CD8-positive, alpha-beta memory T cell (primary cell): ENCODE measurements around the gene SPOCK1. TPM values are rescaled to one million over a fixed set of nuclear protein-coding genes. Genes with fewer than 3 reads are reported as not detected.

Experiments
- CTCF ChIA-PET: fragments of 350-600 bp; sonication (Branson Sonifier 250); formaldehyde crosslinking; loops from one replicate; lab custom pipeline; 2021; ENCODE audit warnings: antibody characterized with exemption; lab: Charles Lee
- POLR2A ChIA-PET: fragments of 350-600 bp; sonication (Branson Sonifier 250); formaldehyde crosslinking; loops from one replicate; lab custom pipeline; 2021; ENCODE audit warnings: antibody characterized with exemption; lab: Charles Lee
- DNase-seq, 5 donors: peaks; one replicate each; pipeline versions ENCODE4 v3.0.0 to v3.0.0-alpha.2; 2020 to 2022; ENCODE audit warnings: mixed read lengths in 1 of 5
- H3K27ac ChIP-seq: one replicate; pipeline ENCODE4 v1.7.0; 2013; ENCODE audit warnings: low read depth, mild to moderate bottlenecking, low read length, moderate library complexity
- H3K27me3 ChIP-seq: 2 replicates; pipeline ENCODE4 v1.7.0; 2013; ENCODE audit warnings: low read length, mild to moderate bottlenecking; ENCODE audit not compliant: insufficient read depth, poor library complexity, severe bottlenecking
- H3K36me3 ChIP-seq: 2 replicates; pipeline ENCODE4 v1.7.0; 2013; ENCODE audit warnings: mild to moderate bottlenecking, low read length, moderate library complexity; ENCODE audit not compliant: insufficient read depth
- H3K4me1 ChIP-seq: 2 replicates; pipeline ENCODE4 v1.7.0; 2013; ENCODE audit warnings: mild to moderate bottlenecking, low read length, moderate library complexity; ENCODE audit not compliant: insufficient read depth
- H3K4me3 ChIP-seq: 2 replicates; pipeline ENCODE4 v1.7.0; 2013; ENCODE audit warnings: mild to moderate bottlenecking, low read length
- H3K9me3 ChIP-seq: 2 replicates; pipeline ENCODE4 v1.7.0; 2013; ENCODE audit warnings: mild to moderate bottlenecking, low read length
- H3K27ac Mint-ChIP-seq, 8 donors: one replicate each; pipeline ENCODE4 v1.8.0; 2020 to 2021; ENCODE audit warnings: mixed read lengths in 8 of 8, mild to moderate bottlenecking in 6 of 8, inconsistent platforms in 3 of 8, moderate library complexity in 3 of 8
- H3K27me3 Mint-ChIP-seq, 2 donors: one replicate each; pipeline ENCODE4 v1.8.0; 2020 to 2021; ENCODE audit warnings: mixed read lengths in 2 of 2, mild to moderate bottlenecking in 1 of 2, moderate library complexity in 1 of 2
- H3K36me3 Mint-ChIP-seq, 3 donors: one replicate each; pipeline ENCODE4 v1.8.0; 2020 to 2021; ENCODE audit warnings: mixed read lengths in 3 of 3, inconsistent platforms in 1 of 3, mild to moderate bottlenecking in 1 of 3
- H3K4me1 Mint-ChIP-seq, 3 donors: one replicate each; pipeline ENCODE4 v1.8.0; 2020 to 2021; ENCODE audit warnings: mixed read lengths in 3 of 3, inconsistent platforms in 1 of 3, mild to moderate bottlenecking in 1 of 3
- H3K4me3 Mint-ChIP-seq, 7 donors: one replicate each; pipeline ENCODE4 v1.8.0; 2020 to 2021; ENCODE audit warnings: mixed read lengths in 7 of 7, mild to moderate bottlenecking in 6 of 7, moderate library complexity in 4 of 7, inconsistent platforms in 2 of 7
- H3K9me3 Mint-ChIP-seq, 5 donors: one replicate each; pipeline ENCODE4 v1.8.0; 2020 to 2022; ENCODE audit warnings: mixed read lengths in 5 of 5, mild to moderate bottlenecking in 3 of 5, moderate library complexity in 2 of 5, inconsistent platforms in 1 of 5
- polyA plus RNA-seq: library from polyadenylated mRNA; unstranded; fragments of 300-500 nt; fragmentation: Illumina TruSeq; gene quantifications from one replicate; pipeline ENCODE4 v1.2.3, GENCODE V29; 2021
- total RNA-seq, 2 experiments: library from RNA; stranded (reverse); gene quantifications; one replicate each; pipeline ENCODE4 v1.2.3, GENCODE V29; 2021

SPOCK1 gene
- total and polyA plus RNA-seq, 3 experiments from 2014 or later: not detected

- peaks cover 0 to 6% (median 0%) of the 10 kb centered on the region in 5 donors for H3K9me3 Mint-ChIP-seq
- H3K4me3 Mint-ChIP-seq: no peak overlapping the region
- Histone ChIP-seq H3K27ac (no peak overlapping the region), H3K36me3 (no peaks in the 10 kb centered on the region), H3K9me3 (no peaks in the 10 kb centered on the region), H3K4me3 (no peak overlapping the region), H3K27me3 (no peaks in the 10 kb centered on the region), H3K4me1 (no peaks in the 10 kb centered on the region)
- no peak for DNase-seq
- CTCF ChIA-PET: no interaction called here
- H3K27ac Mint-ChIP-seq: no peak overlapping the region
- H3K4me1 Mint-ChIP-seq: no peaks in the 10 kb centered on the region
- no peaks in the 10 kb centered on the region for H3K36me3 Mint-ChIP-seq
- POLR2A ChIA-PET: no interaction called here
- H3K27me3 Mint-ChIP-seq: peaks cover 6 to 9% of the 10 kb centered on the region in 2 donors
Observed at GRCh38 chr5:137400571-137400970, 98.6 kb downstream of the SPOCK1 start.

DNA sequence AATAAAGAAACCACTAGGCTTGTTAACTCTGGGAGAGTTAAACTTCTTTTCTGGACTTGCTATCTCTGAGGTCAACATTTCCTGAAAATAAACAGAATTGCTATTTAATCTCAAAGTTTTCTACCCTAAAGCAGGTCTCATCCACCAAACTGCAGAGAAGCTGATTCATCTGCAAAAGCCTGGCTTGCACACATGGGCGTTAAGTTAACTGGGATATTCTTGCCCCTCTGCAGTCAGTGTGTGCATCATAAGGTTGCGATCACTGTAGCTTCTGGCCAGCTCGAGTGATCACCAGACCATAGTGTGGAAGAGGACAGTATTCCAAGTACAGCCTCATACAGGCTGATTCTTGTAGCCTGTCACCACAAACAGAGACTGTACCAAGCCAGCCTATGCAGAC, 99.2 kb downstream of the SPOCK1 start:
- no peaks in the 10 kb centered on the region for H3K36me3 ChIP-seq
- ChIA-PET POLR2A (no interaction called here), CTCF (no interaction called here)
- H3K9me3 ChIP-seq: no peaks in the 10 kb centered on the region
- DNase-seq: no peak
- peaks cover 2 to 9% of the 10 kb centered on the region in 2 donors for H3K27me3 Mint-ChIP-seq
- H3K27me3 ChIP-seq: no peaks in the 10 kb centered on the region
- no peaks in the 10 kb centered on the region for H3K4me1 Mint-ChIP-seq
- H3K27ac Mint-ChIP-seq: no peak overlapping the region
- no peaks in the 10 kb centered on the region for H3K36me3 Mint-ChIP-seq
- no peak overlapping the region for H3K4me3 Mint-ChIP-seq
- peaks cover 0 to 6% (median 0%) of the 10 kb centered on the region in 5 donors for H3K9me3 Mint-ChIP-seq
- H3K27ac ChIP-seq: no peak overlapping the region
- no peaks in the 10 kb centered on the region for H3K4me1 ChIP-seq
- no peak overlapping the region for H3K4me3 ChIP-seq

GRCh38 chr5:137398751-137399150, 100.4 kb downstream of the SPOCK1 start:
- POLR2A ChIA-PET: no interaction called here
- H3K27me3 Mint-ChIP-seq: peaks cover 2 to 9% of the 10 kb centered on the region in 2 donors
- CTCF ChIA-PET: no interaction called here

GRCh38 chr5:137398154-137398553, 101.0 kb downstream of the SPOCK1 start:
- Mint-ChIP-seq H3K4me1 (no peaks in the 10 kb centered on the region), H3K36me3 (no peaks in the 10 kb centered on the region), H3K9me3 (no peaks in the 10 kb centered on the region), H3K4me3 (no peak overlapping the region), H3K27me3 (peaks cover 2 to 9% of the 10 kb centered on the region in 2 donors), H3K27ac (no peak overlapping the region)
- ChIA-PET CTCF (no interaction called here), POLR2A (no interaction called here)
- Histone ChIP-seq H3K27me3 (no peaks in the 10 kb centered on the region), H3K4me1 (no peaks in the 10 kb centered on the region), H3K36me3 (no peaks in the 10 kb centered on the region), H3K4me3 (no peak overlapping the region), H3K27ac (no peak overlapping the region), H3K9me3 (no peaks in the 10 kb centered on the region)
- no peak for DNase-seq

More at GRCh38 chr5:137398751-137399150, 100.4 kb downstream of the SPOCK1 start:
- peaks cover 0 to 4% (median 0%) of the 10 kb centered on the region in 5 donors for H3K9me3 Mint-ChIP-seq
- no peak overlapping the region for H3K27ac Mint-ChIP-seq
- no peak overlapping the region for H3K27ac ChIP-seq
- no peaks in the 10 kb centered on the region for H3K36me3 ChIP-seq
- no peaks in the 10 kb centered on the region for H3K4me1 Mint-ChIP-seq
- H3K4me3 ChIP-seq: no peak overlapping the region
- no peaks in the 10 kb centered on the region for H3K4me1 ChIP-seq
- H3K9me3 ChIP-seq: no peaks in the 10 kb centered on the region
- no peaks in the 10 kb centered on the region for H3K36me3 Mint-ChIP-seq
- no peaks in the 10 kb centered on the region for H3K27me3 ChIP-seq
- no peak overlapping the region for H3K4me3 Mint-ChIP-seq
- DNase-seq: no peak

- Histone ChIP-seq H3K4me1 (no peaks in the 10 kb centered on the region), H3K4me3 (no peak overlapping the region), H3K27ac (no peak overlapping the region), H3K36me3 (no peaks in the 10 kb centered on the region), H3K27me3 (no peaks in the 10 kb centered on the region), H3K9me3 (no peaks in the 10 kb centered on the region)
- Mint-ChIP-seq H3K4me3 (no peak overlapping the region), H3K36me3 (no peaks in the 10 kb centered on the region), H3K27ac (no peak overlapping the region), H3K27me3 (peaks cover 0 to 9% of the 10 kb centered on the region in 2 donors), H3K4me1 (no peaks in the 10 kb centered on the region), H3K9me3 (peaks cover 0 to 5% (median 2%) of the 10 kb centered on the region in 5 donors)
- ChIA-PET CTCF (interaction anchor here (1.0 kb wide), 1 partner anchor 11 kb away, joined by 3 read pairs; no protein-coding TSS in a partner anchor), POLR2A (no interaction called here)
- no peak for DNase-seq
Observed at GRCh38 chr5:137395011-137395755, 103.9 kb downstream of the SPOCK1 start.

DNA sequence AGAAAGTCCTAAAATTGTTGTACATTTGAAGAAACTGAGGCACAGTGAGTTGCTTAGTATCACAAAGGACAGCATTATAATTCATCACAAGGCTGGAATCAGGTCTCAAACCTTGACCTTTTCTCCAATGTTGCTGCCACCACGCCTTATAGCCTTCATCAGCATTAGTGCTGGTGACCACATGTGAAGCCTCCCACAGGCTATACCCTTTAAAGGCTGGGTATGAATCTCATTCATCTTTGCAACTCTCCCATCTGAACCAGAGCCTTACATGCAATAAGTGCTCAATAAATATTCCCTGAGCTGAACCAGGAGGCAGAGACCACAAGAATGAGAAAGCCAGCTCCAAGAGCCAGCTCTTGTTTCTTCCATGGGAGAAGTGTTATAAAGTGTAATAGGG, 104.7 kb downstream of the SPOCK1 start:
- H3K4me1 ChIP-seq: no peaks in the 10 kb centered on the region
- Mint-ChIP-seq H3K27ac (no peak overlapping the region), H3K36me3 (no peaks in the 10 kb centered on the region), H3K27me3 (peaks cover 0 to 9% of the 10 kb centered on the region in 2 donors), H3K9me3 (peaks cover 0 to 5% (median 2%) of the 10 kb centered on the region in 5 donors), H3K4me3 (no peak overlapping the region), H3K4me1 (no peaks in the 10 kb centered on the region)
- ChIA-PET POLR2A (no interaction called here), CTCF (no interaction called here)
- no peaks in the 10 kb centered on the region for H3K9me3 ChIP-seq
- no peak overlapping the region for H3K4me3 ChIP-seq
- H3K27ac ChIP-seq: no peak overlapping the region
- no peaks in the 10 kb centered on the region for H3K36me3 ChIP-seq
- no peak for DNase-seq
- H3K27me3 ChIP-seq: no peaks in the 10 kb centered on the region

GRCh38 chr5:137393196-137393993, 105.7 kb downstream of the SPOCK1 start:
- Mint-ChIP-seq H3K4me3 (no peak overlapping the region), H3K27me3 (peaks cover 0 to 9% of the 10 kb centered on the region in 2 donors), H3K36me3 (no peaks in the 10 kb centered on the region), H3K4me1 (no peaks in the 10 kb centered on the region), H3K9me3 (peaks cover 0 to 5% (median 2%) of the 10 kb centered on the region in 5 donors), H3K27ac (no peak overlapping the region)
- Histone ChIP-seq H3K36me3 (no peaks in the 10 kb centered on the region), H3K4me3 (no peak overlapping the region), H3K4me1 (no peaks in the 10 kb centered on the region), H3K27me3 (no peaks in the 10 kb centered on the region), H3K9me3 (no peaks in the 10 kb centered on the region), H3K27ac (no peak overlapping the region)
- ChIA-PET POLR2A (no interaction called here), CTCF (no interaction called here)
- DNase-seq: no peak

GRCh38 chr5:137392261-137392660, 106.9 kb downstream of the SPOCK1 start:
- Histone ChIP-seq H3K27ac (no peak overlapping the region), H3K4me1 (no peaks in the 10 kb centered on the region), H3K36me3 (no peaks in the 10 kb centered on the region), H3K27me3 (no peaks in the 10 kb centered on the region), H3K4me3 (no peak overlapping the region), H3K9me3 (no peaks in the 10 kb centered on the region)
- H3K4me1 Mint-ChIP-seq: no peaks in the 10 kb centered on the region
- H3K27me3 Mint-ChIP-seq: peaks cover 0 to 9% of the 10 kb centered on the region in 2 donors
- peaks cover 0 to 5% (median 2%) of the 10 kb centered on the region in 5 donors for H3K9me3 Mint-ChIP-seq
- no peak for DNase-seq
- ChIA-PET POLR2A (no interaction called here), CTCF (no interaction called here)
- H3K27ac Mint-ChIP-seq: no peak overlapping the region
- H3K4me3 Mint-ChIP-seq: no peak overlapping the region
- no peaks in the 10 kb centered on the region for H3K36me3 Mint-ChIP-seq
